ENCODE results near the gene ALPK1. TPM values are rescaled to one million over a fixed set of nuclear protein-coding genes. Genes with fewer than 3 reads are reported as not detected.
"Not testable (repeated sequence)": the region's sequence is repeated elsewhere in the genome, so short reads cannot be mapped to it uniquely, and the experiment has no call there.

ALPK1 gene
- total RNA-seq, 1 experiment from 2014 or later: 4.9 TPM

DNA sequence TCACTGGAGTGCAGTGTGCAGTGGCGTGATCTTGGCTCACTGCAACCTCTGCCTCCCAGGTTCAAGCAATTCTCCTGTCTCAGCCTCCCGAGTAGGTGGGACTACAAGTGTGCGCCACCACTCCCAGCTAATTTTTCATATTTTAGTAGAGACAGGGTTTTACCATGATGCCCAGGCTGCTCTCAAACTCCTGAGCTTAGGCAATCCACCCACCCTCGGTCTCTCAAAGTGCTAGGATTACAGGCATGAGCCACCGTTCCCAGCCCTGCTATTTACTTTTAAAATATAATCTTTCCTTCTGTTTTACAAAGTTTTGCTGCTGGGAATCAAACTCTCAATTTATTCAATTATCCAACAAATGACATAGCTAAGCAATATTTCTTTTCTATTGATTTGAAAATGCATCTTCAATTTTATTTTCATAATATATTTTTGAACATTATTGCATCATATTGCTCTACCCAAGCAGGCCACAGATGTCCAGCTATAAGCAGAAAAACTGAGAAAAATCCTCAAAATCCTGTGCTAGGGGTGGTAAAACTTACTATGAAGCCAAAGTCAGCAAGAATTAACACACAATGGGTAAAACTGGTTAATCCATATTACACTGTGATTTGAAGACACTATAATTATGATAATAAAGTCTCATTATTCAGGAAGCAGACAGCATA lies 16.6 kb upstream of the ALPK1 start:
- ChIA-PET CTCF (no interaction called here), POLR2A (no interaction called here)
- peaks cover 17% of the 10 kb centered on the region for H3K4me1 ChIP-seq
- no peaks in the 10 kb centered on the region for H3K27me3 ChIP-seq (replicated peaks; ENCODE audit: control insufficient read depth, insufficient read depth, low read length)
- no peaks in the 10 kb centered on the region for H3K27me3 Mint-ChIP-seq (ENCODE audit: insufficient read depth, unreplicated experiment)
- H3K9me3 ChIP-seq: no peaks in the 10 kb centered on the region
- no peak for DNase-seq
- intact Hi-C loops (cut with micrococcal nuclease; ENCODE audit: unreplicated experiment): no loop called here
- no TSS peak for BruUV-seq (replicated peaks)
- TF ChIP-seq, protein P1, sequence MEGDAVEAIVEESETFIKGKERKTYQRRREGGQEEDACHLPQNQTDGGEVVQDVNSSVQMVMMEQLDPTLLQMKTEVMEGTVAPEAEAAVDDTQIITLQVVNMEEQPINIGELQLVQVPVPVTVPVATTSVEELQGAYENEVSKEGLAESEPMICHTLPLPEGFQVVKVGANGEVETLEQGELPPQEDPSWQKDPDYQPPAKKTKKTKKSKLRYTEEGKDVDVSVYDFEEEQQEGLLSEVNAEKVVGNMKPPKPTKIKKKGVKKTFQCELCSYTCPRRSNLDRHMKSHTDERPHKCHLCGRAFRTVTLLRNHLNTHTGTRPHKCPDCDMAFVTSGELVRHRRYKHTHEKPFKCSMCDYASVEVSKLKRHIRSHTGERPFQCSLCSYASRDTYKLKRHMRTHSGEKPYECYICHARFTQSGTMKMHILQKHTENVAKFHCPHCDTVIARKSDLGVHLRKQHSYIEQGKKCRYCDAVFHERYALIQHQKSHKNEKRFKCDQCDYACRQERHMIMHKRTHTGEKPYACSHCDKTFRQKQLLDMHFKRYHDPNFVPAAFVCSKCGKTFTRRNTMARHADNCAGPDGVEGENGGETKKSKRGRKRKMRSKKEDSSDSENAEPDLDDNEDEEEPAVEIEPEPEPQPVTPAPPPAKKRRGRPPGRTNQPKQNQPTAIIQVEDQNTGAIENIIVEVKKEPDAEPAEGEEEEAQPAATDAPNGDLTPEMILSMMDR (IDR thresholded peaks at IDR 0.05; ENCODE audit: insufficient read depth in 1 of 2, low read depth in 1 of 2, low read length in 1 of 2, severe bottlenecking in 1 of 2, unreplicated experiment in 1 of 2): no peak
- no peak overlapping the region for H3K4me3 ChIP-seq (ENCODE audit: low read depth, low read length)
- H3K36me3 Mint-ChIP-seq (ENCODE audit: insufficient read depth, unreplicated experiment): no peaks in the 10 kb centered on the region
- no peaks in the 10 kb centered on the region for H3K36me3 ChIP-seq (ENCODE audit: control insufficient read depth, insufficient read depth, low read length)
- no peak overlapping the region for H3K27ac Mint-ChIP-seq (ENCODE audit: unreplicated experiment)
- H3K9me3 Mint-ChIP-seq (ENCODE audit: unreplicated experiment): no peaks in the 10 kb centered on the region
- H3K4me1 Mint-ChIP-seq (ENCODE audit: low read depth, unreplicated experiment): peaks cover 18% of the 10 kb centered on the region
- H3K4me3 Mint-ChIP-seq (ENCODE audit: unreplicated experiment): no peak overlapping the region

DNA sequence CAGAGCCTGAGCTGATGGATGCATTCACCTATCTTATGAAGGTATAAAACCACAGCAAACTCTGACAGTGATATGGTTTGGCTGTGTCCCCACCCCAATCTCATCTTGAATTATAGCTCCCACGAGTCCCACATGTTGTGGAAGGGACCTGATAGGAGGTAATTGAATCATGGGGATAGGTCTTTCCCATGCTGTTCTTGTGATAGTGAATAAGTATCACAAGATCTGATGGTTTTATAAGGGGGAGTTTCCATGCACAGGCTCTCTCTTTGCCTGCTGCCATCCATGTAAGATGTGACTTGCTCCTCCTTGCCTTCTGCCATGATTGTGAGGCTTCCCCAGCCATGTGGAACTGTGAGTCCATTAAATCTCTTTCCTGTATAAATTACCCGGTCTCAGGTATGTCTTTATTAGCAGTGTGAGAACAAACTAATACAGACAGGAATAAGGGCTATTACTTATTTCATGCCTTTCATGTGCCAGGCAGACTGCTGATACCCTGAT lies 15.2 kb upstream of the ALPK1 start:
- H3K4me3 Mint-ChIP-seq (ENCODE audit: unreplicated experiment); CTCF ChIA-PET; H3K9me3 ChIP-seq; H3K27me3 ChIP-seq (replicated peaks; ENCODE audit: control insufficient read depth, insufficient read depth, low read length); H3K4me3 ChIP-seq (ENCODE audit: low read depth, low read length); POLR2A ChIA-PET; DNase-seq; H3K27ac Mint-ChIP-seq (ENCODE audit: unreplicated experiment); BruUV-seq (replicated peaks); H3K36me3 Mint-ChIP-seq (ENCODE audit: insufficient read depth, unreplicated experiment); H3K27me3 Mint-ChIP-seq (ENCODE audit: insufficient read depth, unreplicated experiment); H3K36me3 ChIP-seq (ENCODE audit: control insufficient read depth, insufficient read depth, low read length); H3K9me3 Mint-ChIP-seq (ENCODE audit: unreplicated experiment); intact Hi-C loops (cut with micrococcal nuclease; ENCODE audit: unreplicated experiment): not testable (repeated sequence)
- H3K4me1 ChIP-seq: peaks cover 17% of the 10 kb centered on the region
- peaks cover 18% of the 10 kb centered on the region for H3K4me1 Mint-ChIP-seq (ENCODE audit: low read depth, unreplicated experiment)

DNA sequence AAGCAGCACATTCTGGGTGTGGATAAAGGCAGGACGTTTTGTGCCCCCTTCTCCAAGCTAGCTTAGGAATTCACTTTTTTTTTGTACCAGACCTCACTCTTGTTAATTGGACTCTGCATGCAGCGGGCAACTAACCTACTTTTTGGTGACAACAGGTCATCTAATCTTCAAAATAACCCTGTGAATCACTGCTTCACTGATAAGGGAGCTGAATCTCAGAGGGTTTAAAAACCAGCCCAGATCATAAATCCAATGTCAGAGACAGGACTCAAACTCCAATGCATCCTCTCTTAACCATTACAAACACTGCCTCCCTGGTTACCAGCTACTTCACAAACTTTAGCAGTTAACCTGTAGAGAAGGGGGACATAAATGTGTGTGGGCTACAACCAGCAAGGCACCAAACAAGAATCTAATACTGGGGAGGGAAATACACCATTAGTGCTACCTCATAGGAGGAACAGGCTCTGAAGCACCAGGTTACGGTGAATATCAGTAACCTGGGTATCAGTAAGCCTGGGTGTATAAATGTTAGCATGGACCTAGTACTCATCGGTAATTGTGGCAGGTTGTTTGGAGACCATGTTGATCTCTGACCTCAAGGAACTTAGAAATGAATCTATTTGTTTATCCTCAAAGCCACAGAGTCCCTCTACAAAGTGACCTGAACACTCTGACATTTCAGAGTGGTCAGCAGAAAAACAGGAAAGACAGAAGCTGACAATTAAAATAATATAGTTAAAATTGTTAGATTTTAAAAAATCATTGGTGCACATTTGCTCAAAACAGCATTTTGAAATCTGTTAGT lies 14.1 kb upstream of the ALPK1 start:
- Mint-ChIP-seq H3K27ac (ENCODE audit: unreplicated experiment) (no peak overlapping the region), H3K9me3 (ENCODE audit: unreplicated experiment) (no peaks in the 10 kb centered on the region), H3K4me1 (ENCODE audit: low read depth, unreplicated experiment) (peaks cover 18% of the 10 kb centered on the region), H3K36me3 (ENCODE audit: insufficient read depth, unreplicated experiment) (no peaks in the 10 kb centered on the region), H3K27me3 (ENCODE audit: insufficient read depth, unreplicated experiment) (no peaks in the 10 kb centered on the region), H3K4me3 (ENCODE audit: unreplicated experiment) (no peak overlapping the region)
- POLR2A ChIA-PET: no interaction called here
- CTCF ChIA-PET: no interaction called here
- Histone ChIP-seq H3K27me3 (replicated peaks; ENCODE audit: control insufficient read depth, insufficient read depth, low read length) (no peaks in the 10 kb centered on the region), H3K9me3 (no peaks in the 10 kb centered on the region), H3K36me3 (ENCODE audit: control insufficient read depth, insufficient read depth, low read length) (no peaks in the 10 kb centered on the region), H3K4me3 (ENCODE audit: low read depth, low read length) (no peak overlapping the region), H3K4me1 (peaks cover 17% of the 10 kb centered on the region)
- DNase-seq: no peak
- TF ChIP-seq, protein P1 (IDR thresholded peaks at IDR 0.05; ENCODE audit: insufficient read depth in 1 of 2, low read depth in 1 of 2, low read length in 1 of 2, severe bottlenecking in 1 of 2, unreplicated experiment in 1 of 2): no peak
- intact Hi-C loops (cut with micrococcal nuclease; ENCODE audit: unreplicated experiment): no loop called here
- no TSS peak for BruUV-seq (replicated peaks)
